GM12891 (cell line): ENCODE data around the gene FOXK1.

Experiments used
- DNase-seq: peaks from one replicate; pipeline ENCODE4 v3.0.0; 2011; ENCODE audit warnings: low spot score; ENCODE audit not compliant: insufficient read length
- FAIRE-seq: peaks from 2 replicates; lab custom pipeline; 2011; peaks lifted over from hg19 to GRCh38; lab: Jason Lieb, UNC
- PAX5 ChIP-seq: IDR thresholded peaks from 2 replicates; pipeline ENCODE4 v1.6.1; 2011; ENCODE audit warnings: low read length, moderate library complexity, mild to moderate bottlenecking; ENCODE audit not compliant: insufficient read depth, severe bottlenecking
- POLR2A ChIP-seq: IDR thresholded peaks from 2 replicates; pipeline ENCODE4 v1.6.1; 2011; ENCODE audit warnings: low read depth, low read length, control low read depth
- POLR2AphosphoS5 ChIP-seq: IDR thresholded peaks from 2 replicates; pipeline ENCODE4 v1.6.1; 2011; ENCODE audit warnings: low read depth, low read length, control low read depth
- POU2F2 ChIP-seq: IDR thresholded peaks from 2 replicates; pipeline ENCODE4 v1.6.1; 2011; ENCODE audit warnings: low read depth, mild to moderate bottlenecking, control low read depth, low read length, moderate library complexity
- SPI1 ChIP-seq: IDR thresholded peaks from 2 replicates; pipeline ENCODE4 v1.6.1; 2011; ENCODE audit warnings: low read depth, low read length, control low read depth
- TAF1 ChIP-seq: IDR thresholded peaks from 2 replicates; pipeline ENCODE4 v1.6.1; 2011; ENCODE audit warnings: low read depth, low read length, control low read depth

The FOXK1 gene

GRCh38 chr7:4815609-4816418, 133.7 kb downstream of the FOXK1 start:
- no peak for TF ChIP-seq PAX5
- no peak for TF ChIP-seq SPI1
- TF ChIP-seq TAF1 = no peak
- no peak for TF ChIP-seq POLR2AphosphoS5
- TF ChIP-seq POLR2A = no peak
- TF ChIP-seq POU2F2 = no peak
- FAIRE-seq (no peak), DNase-seq (no peak)

- no peak for TF ChIP-seq PAX5
- TF ChIP-seq POLR2AphosphoS5 = no peak
- no peak for TF ChIP-seq TAF1
- no peak for TF ChIP-seq POU2F2
- TF ChIP-seq POLR2A = no peak
- TF ChIP-seq SPI1 = no peak
- DNase-seq (no peak), FAIRE-seq (no peak)
Observed at GRCh38 chr7:4816419-4817080, 134.5 kb downstream of the FOXK1 start.

DNA sequence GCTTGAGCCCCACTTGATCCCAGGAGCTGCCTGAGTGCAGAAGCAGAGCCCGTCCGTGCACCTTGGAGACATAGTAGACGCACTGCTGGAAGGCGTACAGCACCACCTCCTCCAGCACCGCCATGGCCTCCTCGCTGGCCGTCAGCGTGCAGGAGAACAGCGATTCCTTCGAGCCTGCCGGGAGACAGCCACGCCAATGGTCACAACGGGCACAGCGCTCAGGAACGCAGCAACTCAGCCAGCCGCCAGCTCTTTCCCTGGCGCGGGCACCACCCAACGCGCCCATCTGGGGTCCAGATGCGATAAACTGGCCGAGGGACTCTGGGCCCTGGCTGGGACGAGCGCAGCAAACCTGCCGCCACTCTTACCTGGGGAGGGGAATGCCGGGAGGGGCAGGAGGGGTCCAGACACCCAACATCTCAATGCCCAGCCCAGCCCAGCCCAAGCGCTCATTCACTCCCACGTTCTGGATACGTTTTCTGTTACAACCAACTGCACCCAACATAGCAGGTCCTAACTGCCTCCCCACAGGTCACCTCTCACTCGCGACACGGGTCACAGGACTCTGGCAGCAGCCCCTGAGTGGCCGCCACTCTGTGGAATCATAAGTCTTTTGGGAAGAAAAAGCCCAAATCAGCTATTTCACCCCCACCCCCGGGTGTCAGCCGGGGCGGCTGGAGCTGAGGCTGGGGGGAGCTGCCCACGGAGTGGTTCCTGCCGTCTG, 135.2 kb downstream of the FOXK1 start:
- FAIRE-seq = no peak
- TF ChIP-seq SPI1 (no peak), POU2F2 (no peak), POLR2A (no peak), TAF1 (no peak), POLR2AphosphoS5 (no peak), PAX5 (no peak)
- no peak for DNase-seq

DNA sequence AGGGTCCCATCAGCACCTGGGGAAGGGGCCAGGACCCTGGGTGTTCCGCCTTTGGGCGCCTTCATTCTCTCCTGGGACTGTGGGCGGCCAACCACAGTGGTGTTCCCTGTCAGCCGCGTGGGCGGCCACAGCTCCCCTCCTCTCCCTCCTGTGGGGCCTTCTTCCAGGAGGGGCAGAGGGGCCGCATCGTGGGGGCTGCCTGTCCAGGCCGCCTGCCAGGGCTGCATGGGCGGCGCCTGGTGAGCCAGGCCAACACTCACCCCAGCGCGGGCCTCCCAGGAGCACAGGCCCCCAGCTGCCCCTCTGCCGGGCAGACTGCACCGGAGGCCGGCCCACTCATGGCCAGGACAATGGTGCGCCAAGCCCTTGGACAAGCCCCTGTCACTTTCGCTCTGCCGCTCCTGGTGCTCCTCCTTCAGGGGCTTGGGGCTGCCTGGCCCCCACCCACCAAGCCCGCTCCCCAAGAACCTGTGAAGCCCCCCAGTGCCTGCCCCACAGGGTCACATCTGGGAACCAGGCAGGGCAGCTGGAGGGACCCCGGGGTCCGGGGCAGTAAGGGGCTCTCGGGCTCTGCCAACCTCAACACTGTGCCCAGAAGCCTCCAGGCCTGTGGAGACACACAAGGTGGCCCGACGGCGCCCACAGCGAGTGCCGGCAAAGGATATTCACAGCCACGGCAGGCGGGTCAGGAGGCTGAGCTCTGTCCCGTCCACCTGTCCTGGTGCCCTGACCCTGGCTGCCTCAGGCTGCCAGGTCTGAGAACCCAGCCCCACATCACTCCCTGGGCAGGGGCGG, 136.1 kb downstream of the FOXK1 start:
- DNase-seq (no peak), FAIRE-seq (no peak)
- TF ChIP-seq POLR2AphosphoS5 (no peak), SPI1 (no peak), POU2F2 (no peak), TAF1 (no peak), POLR2A (no peak), PAX5 (no peak)

DNA sequence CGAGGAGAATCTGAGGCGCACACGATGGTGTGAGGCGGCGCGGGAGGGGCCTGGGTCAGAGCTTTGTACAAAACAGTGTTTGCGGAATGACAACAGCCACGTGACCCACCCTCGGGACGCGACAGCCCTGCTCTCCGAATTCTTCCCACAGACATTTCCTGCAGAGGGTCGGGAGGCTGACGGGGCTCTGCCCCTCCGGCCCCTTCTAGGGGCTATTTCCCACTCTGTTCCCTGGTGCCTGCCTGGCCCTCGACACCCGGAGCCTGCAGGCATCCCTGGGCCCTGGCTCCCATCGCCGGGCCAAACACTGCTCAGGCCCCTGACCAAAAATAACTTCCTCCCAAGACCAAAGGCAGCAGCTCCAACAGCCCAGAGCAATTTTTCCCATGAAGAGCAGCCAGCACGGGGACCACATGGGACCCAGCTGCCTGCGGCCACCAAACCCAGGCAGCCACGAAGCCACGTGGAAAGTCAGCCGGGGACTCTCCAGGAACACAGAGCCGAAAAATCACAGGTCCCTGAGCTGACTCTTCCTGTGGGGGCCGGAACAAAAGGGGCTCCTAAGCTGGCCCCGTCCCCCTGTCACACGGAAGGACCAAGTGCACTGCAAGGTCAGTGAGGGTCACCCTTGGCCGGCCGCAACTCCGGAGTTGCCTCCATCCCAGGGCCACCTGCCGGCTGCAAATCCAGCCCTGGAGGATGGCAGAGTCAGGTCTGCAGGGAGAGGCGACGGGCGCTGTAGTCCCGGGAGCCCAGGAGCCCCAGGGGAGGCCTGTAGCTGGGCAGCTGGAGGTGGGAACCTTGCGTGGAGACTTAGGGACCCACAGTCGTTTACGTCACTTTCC, 137.7 kb downstream of the FOXK1 start:
- no peak for TF ChIP-seq TAF1
- no peak for TF ChIP-seq POLR2AphosphoS5

DNA sequence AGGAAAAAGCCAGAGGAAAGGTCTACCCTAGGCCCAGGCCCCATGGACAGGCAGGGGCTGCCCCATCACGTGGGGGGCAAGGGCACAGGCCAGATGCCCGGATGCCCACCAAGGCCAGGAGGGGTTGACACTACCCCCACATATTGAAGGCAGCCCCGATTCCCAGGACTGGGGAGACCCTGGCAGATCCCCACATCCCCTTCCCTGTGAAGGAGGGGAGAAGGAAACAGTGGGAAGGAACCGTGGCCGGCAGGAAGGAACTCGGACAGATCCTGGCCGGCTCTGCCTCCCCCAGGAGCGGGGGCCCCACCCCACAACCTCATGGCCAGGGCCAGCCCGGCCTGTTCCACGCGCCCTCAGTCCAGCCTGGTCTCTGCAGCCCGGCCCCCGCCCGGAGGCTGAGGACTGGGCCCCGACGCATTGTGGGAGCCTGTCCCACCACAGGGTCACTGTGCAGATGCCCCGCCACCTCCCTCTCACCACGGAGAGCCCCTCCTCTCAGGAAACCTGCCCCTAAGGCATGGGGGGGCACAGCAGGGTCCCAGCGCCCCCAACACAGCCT, 138.4 kb downstream of the FOXK1 start:
- no peak for TF ChIP-seq PAX5
- no peak for TF ChIP-seq SPI1
- TF ChIP-seq POU2F2 = no peak
- no peak for TF ChIP-seq POLR2A
- TF ChIP-seq POLR2AphosphoS5 = no peak
- TF ChIP-seq TAF1 = no peak
- DNase-seq (no peak), FAIRE-seq (no peak)

More for the DNA sequence above, 137.7 kb downstream of the FOXK1 start:
- no peak for DNase-seq
- no peak for FAIRE-seq
